BLaER1 (cell line): Measurements from ENCODE around the gene PLA2G4E.

Source experiments
- H3K27ac ChIP-seq: shearing (Covaris generic); formaldehyde crosslinking; 2 replicates; pipeline ENCODE4 v1.8.1; 2022
- H3K27me3 ChIP-seq: shearing (Covaris generic); formaldehyde crosslinking; 2 replicates; pipeline ENCODE4 v1.8.1; 2022
- H3K36me3 ChIP-seq: shearing (Covaris generic); formaldehyde crosslinking; 2 replicates; pipeline ENCODE4 v1.8.1; 2022
- H3K4me1 ChIP-seq: shearing (Covaris generic); formaldehyde crosslinking; 2 replicates; pipeline ENCODE4 v1.8.1; 2022
- H3K4me2 ChIP-seq: shearing (Covaris generic); formaldehyde crosslinking; 2 replicates; pipeline ENCODE4 v1.8.1; 2022
- H3K4me3 ChIP-seq: shearing (Covaris generic); formaldehyde crosslinking; 2 replicates; pipeline ENCODE4 v1.8.1; 2022
- H3K9ac ChIP-seq: shearing (Covaris generic); formaldehyde crosslinking; 2 replicates; pipeline ENCODE4 v1.8.1; 2022
- H3K9me3 ChIP-seq: shearing (Covaris generic); formaldehyde crosslinking; 2 replicates; pipeline ENCODE4 v1.8.1; 2022
- H4K20me1 ChIP-seq: shearing (Covaris generic); formaldehyde crosslinking; 2 replicates; pipeline ENCODE4 v1.8.1; 2022
- Cebpa-rat ChIP-seq: shearing (Covaris generic); IDR thresholded peaks from 2 replicates; pipeline ENCODE4 v1.8.1; 2022

PLA2G4E gene

DNA sequence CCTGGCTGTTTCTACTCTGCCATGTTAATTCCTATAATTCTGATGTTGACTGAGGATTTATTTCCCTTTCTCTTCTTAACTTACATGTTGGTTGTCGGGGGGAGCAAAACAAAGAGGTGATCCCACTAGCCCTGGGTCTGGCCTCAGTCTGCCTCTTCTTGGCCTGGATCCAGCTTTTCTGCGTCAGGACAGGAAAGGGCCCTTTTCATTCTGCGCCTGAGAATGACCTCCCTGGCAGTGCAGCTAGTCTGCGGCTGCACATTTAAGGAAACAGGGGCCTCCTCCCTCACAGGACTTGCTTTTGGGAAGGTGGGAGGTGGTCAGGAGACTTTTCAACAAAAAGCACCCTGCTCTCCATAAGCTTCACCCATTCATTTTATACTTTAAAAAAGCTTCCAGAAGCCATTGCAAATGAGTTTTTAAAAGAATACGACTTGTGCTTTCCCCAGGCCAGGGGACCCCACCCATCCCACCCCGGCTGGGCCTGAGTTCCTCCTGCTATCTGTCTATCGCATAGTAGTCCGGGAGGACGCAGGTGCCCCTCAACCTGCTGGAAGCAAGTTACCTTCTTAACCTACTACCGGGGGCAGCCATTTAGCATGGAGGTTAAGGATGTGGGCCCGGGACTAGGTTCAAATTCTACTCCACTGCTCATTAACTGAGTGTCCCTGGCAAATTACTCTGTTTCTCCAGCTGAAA, 27.2 kb downstream of the PLA2G4E start:
- H3K36me3 ChIP-seq: no peaks in the 10 kb centered on the region
- no peak for TF ChIP-seq Cebpa-rat
- H4K20me1 ChIP-seq: no peaks in the 10 kb centered on the region
- no peak overlapping the region for H3K9ac ChIP-seq
- no peak overlapping the region for H3K4me3 ChIP-seq
- H3K4me1 ChIP-seq: no peaks in the 10 kb centered on the region
- H3K4me2 ChIP-seq: no peak overlapping the region
- no peaks in the 10 kb centered on the region for H3K27me3 ChIP-seq
- H3K9me3 ChIP-seq: no peaks in the 10 kb centered on the region
- H3K27ac ChIP-seq: no peak overlapping the region

DNA sequence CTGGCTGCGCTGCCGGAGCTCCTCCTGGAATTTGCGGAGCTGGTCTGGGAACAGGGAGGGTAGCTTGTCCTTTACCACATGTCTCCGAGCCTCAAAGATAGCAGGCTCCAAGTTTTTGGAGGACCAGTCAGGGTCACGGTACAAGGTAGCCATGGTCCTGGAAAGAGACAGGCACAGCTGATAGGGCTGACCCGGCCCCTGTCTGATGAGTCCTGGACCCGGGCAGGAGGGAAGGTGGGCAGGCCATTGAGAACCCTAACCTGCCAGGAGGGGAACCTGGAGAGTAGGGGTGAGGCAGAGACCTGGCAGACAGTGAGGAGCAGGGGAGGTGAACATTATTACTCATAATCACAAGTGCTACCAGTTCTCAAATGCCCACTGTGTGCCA, 28.0 kb downstream of the PLA2G4E start:
- no peaks in the 10 kb centered on the region for H4K20me1 ChIP-seq
- TF ChIP-seq Cebpa-rat: no peak

DNA sequence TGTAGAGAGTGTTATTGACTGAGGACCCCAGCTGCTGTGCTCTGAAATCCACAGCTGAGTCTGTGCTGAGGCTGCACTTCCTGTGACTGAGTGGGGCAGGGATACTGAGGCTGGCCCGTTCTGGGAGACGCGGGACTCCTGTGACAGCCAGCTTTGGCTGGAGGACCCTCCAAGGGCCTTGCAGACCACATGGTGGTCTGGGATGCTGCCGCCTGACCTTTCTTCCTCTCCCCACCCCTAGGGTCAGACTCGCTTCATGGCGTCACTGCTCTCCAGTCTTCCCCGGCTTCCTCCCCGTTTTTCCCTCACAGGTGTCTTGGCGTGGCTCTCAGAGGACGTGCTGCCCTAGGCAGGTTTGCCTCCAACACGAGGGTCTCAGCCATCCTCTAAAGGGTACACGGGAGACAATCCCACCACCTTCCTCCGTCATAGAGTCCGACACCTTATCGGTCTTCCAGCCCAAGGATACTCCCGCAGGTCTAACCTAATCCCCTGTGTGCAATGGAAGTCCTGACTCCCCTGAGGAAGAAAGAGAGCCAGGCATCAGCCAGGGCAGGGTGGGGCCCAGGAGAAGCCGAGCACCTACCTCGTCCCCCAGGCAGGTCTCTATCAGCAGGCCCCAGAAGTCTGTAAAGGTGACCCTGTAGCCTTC, 28.6 kb downstream of the PLA2G4E start:
- no peak for TF ChIP-seq Cebpa-rat
- Histone ChIP-seq H3K9me3 (no peaks in the 10 kb centered on the region), H3K36me3 (no peaks in the 10 kb centered on the region), H3K27ac (no peak overlapping the region), H3K9ac (no peak overlapping the region), H3K4me3 (no peak overlapping the region), H3K27me3 (no peaks in the 10 kb centered on the region), H4K20me1 (no peaks in the 10 kb centered on the region), H3K4me1 (no peaks in the 10 kb centered on the region), H3K4me2 (no peak overlapping the region)

More for the DNA sequence above, 28.0 kb downstream of the PLA2G4E start:
- Histone ChIP-seq H3K9me3 (no peaks in the 10 kb centered on the region), H3K9ac (no peak overlapping the region), H3K4me3 (no peak overlapping the region), H3K27me3 (no peaks in the 10 kb centered on the region), H3K36me3 (no peaks in the 10 kb centered on the region), H3K4me2 (no peak overlapping the region), H3K4me1 (no peaks in the 10 kb centered on the region), H3K27ac (no peak overlapping the region)

DNA sequence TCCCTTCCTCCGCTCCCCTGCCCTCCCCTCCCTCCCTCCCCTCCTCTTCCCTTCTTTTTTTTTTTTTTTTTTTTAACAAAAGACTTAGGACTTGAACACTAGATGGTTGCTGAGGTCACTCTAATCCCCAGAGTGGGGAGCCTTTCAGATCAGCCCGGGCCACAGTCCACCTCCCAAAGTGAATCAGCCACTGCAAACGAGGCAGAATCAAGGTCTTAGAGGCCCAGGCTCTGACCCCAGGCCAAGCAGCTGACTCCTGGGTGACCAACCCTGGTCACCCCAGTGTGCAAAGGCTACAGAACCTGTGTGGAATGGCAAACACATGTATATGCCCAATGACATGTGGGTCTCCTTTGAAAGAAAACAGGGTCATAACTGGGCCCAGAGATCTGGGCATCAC, 30.2 kb downstream of the PLA2G4E start:
- no peaks in the 10 kb centered on the region for H4K20me1 ChIP-seq
- no peak overlapping the region for H3K4me2 ChIP-seq
- no peak for TF ChIP-seq Cebpa-rat
- no peak overlapping the region for H3K27ac ChIP-seq
- no peaks in the 10 kb centered on the region for H3K36me3 ChIP-seq
- 0 out of 2 replicates have a peak, but pooled peaks cover 2% of the 10 kb centered on the region for H3K4me1 ChIP-seq
- H3K9ac ChIP-seq: no peak overlapping the region
- H3K4me3 ChIP-seq: no peak overlapping the region
- H3K9me3 ChIP-seq: no peaks in the 10 kb centered on the region
- no peaks in the 10 kb centered on the region for H3K27me3 ChIP-seq

DNA sequence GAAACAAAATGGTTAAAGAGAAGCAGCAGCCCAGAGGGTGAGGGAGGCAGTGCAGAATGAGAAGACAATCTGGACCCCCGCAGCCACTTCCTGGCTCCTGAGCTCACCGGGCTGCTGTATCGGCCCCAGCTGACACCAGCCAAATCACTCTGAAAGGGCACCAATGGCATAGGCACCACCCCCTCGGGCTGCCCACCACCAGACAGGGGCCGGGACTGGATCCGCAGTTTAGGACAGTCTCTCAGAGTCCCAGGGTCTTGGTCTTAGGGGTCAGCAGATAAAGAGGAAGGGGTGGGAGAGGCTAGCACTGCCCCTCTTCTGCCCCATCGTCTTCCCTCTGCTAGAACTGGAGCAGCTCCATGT, 30.6 kb downstream of the PLA2G4E start:
- Histone ChIP-seq H3K4me2 (no peak overlapping the region), H3K27ac (no peak overlapping the region), H3K36me3 (no peaks in the 10 kb centered on the region), H3K4me3 (no peak overlapping the region), H4K20me1 (no peaks in the 10 kb centered on the region), H3K9ac (no peak overlapping the region), H3K9me3 (no peaks in the 10 kb centered on the region), H3K4me1 (0 out of 2 replicates have a peak, but pooled peaks cover 6% of the 10 kb centered on the region), H3K27me3 (no peaks in the 10 kb centered on the region)
- TF ChIP-seq Cebpa-rat: no peak

DNA sequence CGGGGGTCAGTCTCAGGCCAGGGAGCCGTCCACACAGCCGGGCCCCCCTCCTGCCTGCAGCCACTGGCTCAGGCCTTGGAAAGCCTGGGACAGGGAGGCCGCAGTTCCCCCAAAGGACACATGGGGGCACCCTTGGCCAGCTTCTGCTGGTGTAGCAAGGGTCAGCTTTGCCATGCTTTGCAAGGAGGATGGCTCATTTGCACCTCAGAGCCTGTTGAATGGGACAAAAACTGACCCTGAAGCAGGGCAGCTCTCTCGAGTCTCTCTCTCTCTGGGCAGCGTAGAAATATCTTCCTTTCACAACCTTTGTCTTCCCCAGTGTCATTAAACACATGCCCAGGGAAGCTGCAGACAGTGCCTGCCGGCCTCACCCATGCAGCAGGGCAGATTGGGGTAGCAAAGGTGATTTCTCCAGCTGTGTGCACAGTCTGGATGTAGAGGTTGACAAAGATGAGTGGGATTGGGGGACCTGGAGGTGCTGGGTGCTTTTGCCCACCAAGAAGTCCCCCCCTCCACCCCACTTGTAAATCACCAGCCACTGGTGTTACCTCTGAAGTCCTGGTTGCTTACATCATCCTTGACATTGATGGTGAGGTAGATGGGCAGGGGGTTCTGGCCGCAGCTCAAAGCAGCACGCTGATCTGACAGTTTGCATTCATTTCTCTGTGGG, 31.1 kb downstream of the PLA2G4E start:
- H3K9ac ChIP-seq: no peak overlapping the region
- no peak for TF ChIP-seq Cebpa-rat
- H3K27me3 ChIP-seq: no peaks in the 10 kb centered on the region
- H4K20me1 ChIP-seq: no peaks in the 10 kb centered on the region
- H3K27ac ChIP-seq: no peak overlapping the region
- no peak overlapping the region for H3K4me3 ChIP-seq
- no peaks in the 10 kb centered on the region for H3K36me3 ChIP-seq
- 0 out of 2 replicates have a peak, but pooled peaks cover 6% of the 10 kb centered on the region for H3K4me1 ChIP-seq
- no peak overlapping the region for H3K4me2 ChIP-seq
- H3K9me3 ChIP-seq: no peaks in the 10 kb centered on the region

DNA sequence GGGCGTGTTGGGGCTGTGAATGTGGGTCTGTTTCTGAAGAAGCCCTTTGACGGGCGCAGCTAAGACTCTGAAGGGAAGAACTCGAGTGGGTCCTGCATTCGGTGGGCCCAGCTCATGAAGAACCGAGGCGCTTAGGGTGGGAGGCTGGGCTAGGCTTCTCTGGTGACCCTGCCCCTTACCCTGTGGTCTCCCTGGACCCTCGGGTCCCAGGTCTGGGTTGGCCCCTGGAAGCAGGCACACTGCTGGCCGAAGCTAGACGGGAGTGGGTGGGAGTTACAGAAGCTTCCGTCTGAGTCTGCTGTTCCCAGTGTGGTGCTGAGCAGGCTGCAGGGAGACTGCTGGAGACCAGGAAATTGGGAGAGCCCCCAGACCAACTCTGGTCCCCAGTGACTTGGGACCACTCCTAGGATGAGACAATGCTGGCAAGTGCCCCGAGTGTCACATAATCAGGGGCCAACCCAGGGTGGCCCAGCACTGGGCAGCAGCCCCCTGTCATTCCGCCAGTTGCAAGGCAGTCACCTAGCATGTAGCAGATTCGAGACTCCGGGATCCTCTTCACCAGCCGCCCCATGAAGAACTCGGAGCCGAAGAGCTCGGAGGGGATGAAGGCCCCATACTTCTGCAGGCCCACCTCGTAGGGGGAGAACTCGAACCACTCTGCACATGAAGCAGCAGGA, 31.8 kb downstream of the PLA2G4E start:
- Histone ChIP-seq H3K9me3 (no peaks in the 10 kb centered on the region), H3K9ac (no peak overlapping the region), H4K20me1 (no peaks in the 10 kb centered on the region), H3K27me3 (no peaks in the 10 kb centered on the region), H3K4me3 (no peak overlapping the region), H3K27ac (no peak overlapping the region), H3K4me1 (0 out of 2 replicates have a peak, but pooled peaks cover 6% of the 10 kb centered on the region), H3K4me2 (no peak overlapping the region), H3K36me3 (no peaks in the 10 kb centered on the region)
- no peak for TF ChIP-seq Cebpa-rat

DNA sequence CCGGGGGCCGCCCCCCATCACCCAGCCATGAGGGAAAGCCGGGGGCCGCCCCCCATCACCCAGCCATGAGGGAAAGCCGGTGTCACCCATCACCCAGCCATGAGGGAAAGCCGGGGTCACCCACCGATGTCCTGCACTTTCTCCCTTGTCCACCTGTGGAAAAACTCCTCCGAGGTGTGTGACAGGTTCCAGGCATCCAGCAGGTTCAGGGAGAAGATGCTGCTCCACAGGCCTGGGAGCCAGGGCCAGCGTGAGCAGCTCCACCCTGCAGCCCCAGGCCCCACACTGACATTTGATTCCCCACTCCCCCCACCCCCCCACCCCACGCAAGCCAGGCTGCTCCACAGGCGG, 32.9 kb downstream of the PLA2G4E start:
- no peak overlapping the region for H3K4me2 ChIP-seq
- no peaks in the 10 kb centered on the region for H4K20me1 ChIP-seq
- 0 out of 2 replicates have a peak, but pooled peaks cover 6% of the 10 kb centered on the region for H3K4me1 ChIP-seq
- H3K4me3 ChIP-seq: no peak overlapping the region
- H3K36me3 ChIP-seq: no peaks in the 10 kb centered on the region
- H3K9ac ChIP-seq: no peak overlapping the region
- no peak overlapping the region for H3K27ac ChIP-seq
- TF ChIP-seq Cebpa-rat: no peak
- no peaks in the 10 kb centered on the region for H3K9me3 ChIP-seq
- no peaks in the 10 kb centered on the region for H3K27me3 ChIP-seq

DNA sequence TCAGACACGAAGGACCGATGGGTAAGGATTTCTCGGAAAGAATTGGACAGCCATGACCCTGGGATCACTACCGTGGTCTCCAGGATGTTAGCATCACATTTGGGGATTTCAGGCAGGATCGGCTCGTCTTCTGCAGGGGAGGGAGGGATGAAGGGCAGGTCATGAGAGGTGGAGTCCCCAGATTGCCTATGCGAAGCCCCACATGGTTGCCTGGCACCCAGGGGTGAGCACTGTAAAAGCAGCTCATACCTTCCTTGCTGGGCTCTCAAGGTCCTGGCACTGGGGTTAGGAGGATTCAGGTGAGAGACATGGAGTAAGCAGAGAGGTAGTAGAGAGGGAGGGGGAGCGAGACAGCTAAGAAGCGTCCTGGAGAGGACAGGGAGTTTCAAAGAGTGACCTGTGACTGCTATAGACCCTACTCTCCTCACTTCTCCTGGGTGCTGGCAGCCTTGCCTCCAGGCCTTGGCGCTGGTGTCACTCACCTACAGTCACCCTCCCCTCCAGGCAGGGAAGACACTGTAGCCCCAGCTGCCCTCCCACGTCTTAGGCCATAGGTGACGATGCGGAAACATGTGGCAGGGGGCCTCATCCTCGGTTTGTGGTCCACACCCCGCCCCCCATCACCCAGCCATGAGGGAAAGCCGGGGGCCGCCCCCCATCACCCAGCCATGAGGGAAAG, 33.5 kb downstream of the PLA2G4E start:
- Histone ChIP-seq H3K36me3 (no peaks in the 10 kb centered on the region), H3K27ac (no peak overlapping the region), H3K4me1 (0 out of 2 replicates have a peak, but pooled peaks cover 6% of the 10 kb centered on the region), H3K9me3 (no peaks in the 10 kb centered on the region), H3K4me3 (no peak overlapping the region), H3K27me3 (no peaks in the 10 kb centered on the region), H4K20me1 (no peaks in the 10 kb centered on the region), H3K4me2 (no peak overlapping the region), H3K9ac (no peak overlapping the region)
- no peak for TF ChIP-seq Cebpa-rat
